ENCODE data around the gene STIP1. TPM values are rescaled to one million over a fixed set of nuclear protein-coding genes. Genes with fewer than 3 reads are reported as not detected.

STIP1 gene
- total and polyA plus RNA-seq, 9 of the 15 experiments (the other 6 are each of a cell fraction or from before 2014, with no cell fraction given), result 58.1 to 465 (median 346) TPM

DNA sequence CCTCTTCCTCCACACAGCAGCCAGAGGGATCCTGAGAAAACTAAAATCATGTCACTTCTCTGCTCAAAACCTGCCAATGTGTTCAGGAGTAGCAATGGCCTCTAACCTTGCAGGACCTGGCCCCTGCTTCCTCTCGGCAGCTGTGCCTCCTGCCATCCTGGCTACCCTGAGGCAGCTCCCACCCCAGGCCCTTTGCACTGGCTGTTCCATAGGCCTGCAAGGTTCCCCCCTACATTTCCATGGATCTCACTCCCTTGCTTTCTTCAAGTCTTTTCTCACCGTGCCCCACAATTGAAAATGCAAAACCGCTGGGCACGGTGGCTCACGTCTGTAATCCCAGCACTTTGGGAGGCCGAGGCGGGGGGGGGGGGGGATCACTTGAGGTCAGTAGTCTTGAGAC lies 2.1 kb upstream of the STIP1 start (continued):
- TF ChIP-seq FOXK2 (conservative IDR thresholded peaks at IDR 0.05 in 1 of 2, IDR thresholded peaks at IDR 0.05 in 1 of 2; ENCODE audit: low read depth in 2 of 2) (no peak), KDM1A (IDR thresholded peaks at IDR 0.05) (peak; percentile 7 to 25; a peak in 1 of 4 replicates), BCOR (IDR thresholded peaks at IDR 0.05) (0 out of 2 replicates have a peak, but pooled peaks have one; percentile 20), SAFB2 (IDR thresholded peaks at IDR 0.05; ENCODE audit: borderline replicate concordance, low read depth, low read length, severe bottlenecking) (no peak), FOSL1 (tag; conservative IDR thresholded peaks at IDR 0.05) (no peak), RBM25 (IDR thresholded peaks at IDR 0.05; ENCODE audit: low read depth, low read length, severe bottlenecking) (peak; percentile 59), XRCC5 (IDR thresholded peaks at IDR 0.05; ENCODE audit: low read depth, low read length) (no peak), FOXJ3 (CRISPR knock-in tag; IDR thresholded peaks at IDR 0.05) (no peak)
- TF ChIP-seq, protein P1, sequence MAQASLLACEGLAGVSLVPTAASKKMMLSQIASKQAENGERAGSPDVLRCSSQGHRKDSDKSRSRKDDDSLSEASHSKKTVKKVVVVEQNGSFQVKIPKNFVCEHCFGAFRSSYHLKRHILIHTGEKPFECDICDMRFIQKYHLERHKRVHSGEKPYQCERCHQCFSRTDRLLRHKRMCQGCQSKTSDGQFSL (CRISPR knock-in tag; IDR thresholded peaks at IDR 0.05), result peak; percentile 55; the same call in 1 of the 2 replicates
- TF ChIP-seq, protein P1 (tag; IDR thresholded peaks at IDR 0.05), result no peak
- TF ChIP-seq, protein P2, sequence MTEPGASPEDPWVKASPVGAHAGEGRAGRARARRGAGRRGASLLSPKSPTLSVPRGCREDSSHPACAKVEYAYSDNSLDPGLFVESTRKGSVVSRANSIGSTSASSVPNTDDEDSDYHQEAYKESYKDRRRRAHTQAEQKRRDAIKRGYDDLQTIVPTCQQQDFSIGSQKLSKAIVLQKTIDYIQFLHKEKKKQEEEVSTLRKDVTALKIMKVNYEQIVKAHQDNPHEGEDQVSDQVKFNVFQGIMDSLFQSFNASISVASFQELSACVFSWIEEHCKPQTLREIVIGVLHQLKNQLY (CRISPR knock-in tag; conservative IDR thresholded peaks at IDR 0.05), result no peak
